IPS-18a (cell line): Measurements from ENCODE around the gene MRPL58.
"Not testable (repeated sequence)": the region's sequence is repeated elsewhere in the genome, so short reads cannot be mapped to it uniquely, and the experiment has no call there.

Experiments used
- H3K27ac ChIP-seq: one replicate; pipeline ENCODE4 v1.5.1; 2013; ENCODE audit warnings: low read length
- H3K27me3 ChIP-seq: one replicate; pipeline ENCODE4 v1.6.1; 2013; ENCODE audit warnings: mild to moderate bottlenecking, low read length; ENCODE audit not compliant: control insufficient read depth, insufficient read depth
- H3K36me3 ChIP-seq: one replicate; pipeline ENCODE4 v1.6.1; 2013; ENCODE audit warnings: low read depth, low read length; ENCODE audit not compliant: control insufficient read depth
- H3K4me1 ChIP-seq: one replicate; pipeline ENCODE4 v1.6.1; 2013; ENCODE audit warnings: low read depth, low read length; ENCODE audit not compliant: control insufficient read depth
- H3K4me3 ChIP-seq: one replicate; pipeline ENCODE4 v1.5.1; 2013; ENCODE audit warnings: low read length
- H3K9ac ChIP-seq: one replicate; pipeline ENCODE4 v1.6.1; 2013; ENCODE audit warnings: mild to moderate bottlenecking, low read length, moderate library complexity
- H3K9me3 ChIP-seq: one replicate; pipeline ENCODE4 v1.6.1; 2013; ENCODE audit warnings: low read depth, low read length; ENCODE audit not compliant: control insufficient read depth

Gene MRPL58

GRCh38 chr17:75012346-75013091, at the start of gene MRPL58:
Gene MRPL58 (plus strand): TSS chr17:75012670. CDS start chr17:75012687, 17 bp downstream.
- Histone ChIP-seq H3K4me1 (peaks cover 15% of the 10 kb centered on the region), H3K27ac (peak within 1 kb of the TSS; percentile 70), H3K9me3 (no peaks in the 10 kb centered on the region), H3K9ac (peak within 1 kb of the TSS; percentile 85), H3K36me3 (peaks cover 5% of the 10 kb centered on the region), H3K4me3 (peak within 1 kb of the TSS; percentile 73), H3K27me3 (no peaks in the 10 kb centered on the region)

- Histone ChIP-seq H3K9me3 (no peaks in the 10 kb centered on the region), H3K27ac (no peak overlapping the region), H3K27me3 (peaks cover 6% of the 10 kb centered on the region), H3K36me3 (no peaks in the 10 kb centered on the region), H3K4me1 (peaks cover 6% of the 10 kb centered on the region), H3K4me3 (no peak overlapping the region), H3K9ac (no peak overlapping the region)
Observed at GRCh38 chr17:74963656-74964055, 48.8 kb upstream of the MRPL58 start.

GRCh38 chr17:74964246-74964761, 48.2 kb upstream of the MRPL58 start:
- Histone ChIP-seq H3K36me3 (no peaks in the 10 kb centered on the region), H3K9me3 (no peaks in the 10 kb centered on the region), H3K4me1 (peaks cover 6% of the 10 kb centered on the region), H3K27me3 (peaks cover 2% of the 10 kb centered on the region), H3K4me3 (no peak overlapping the region), H3K9ac (no peak overlapping the region), H3K27ac (no peak overlapping the region)

- Histone ChIP-seq H3K27ac (no peak overlapping the region), H3K27me3 (no peaks in the 10 kb centered on the region), H3K9ac (no peak overlapping the region), H3K9me3 (no peaks in the 10 kb centered on the region), H3K36me3 (no peaks in the 10 kb centered on the region), H3K4me3 (no peak overlapping the region), H3K4me1 (peaks cover 6% of the 10 kb centered on the region)
Observed at GRCh38 chr17:74964988-74965622, 47.4 kb upstream of the MRPL58 start.

GRCh38 chr17:74968361-74968780, 44.1 kb upstream of the MRPL58 start:
- H3K36me3 ChIP-seq: no peaks in the 10 kb centered on the region
- no peak overlapping the region for H3K4me3 ChIP-seq
- no peak overlapping the region for H3K9ac ChIP-seq
- peaks cover 6% of the 10 kb centered on the region for H3K4me1 ChIP-seq
- H3K9me3 ChIP-seq: no peaks in the 10 kb centered on the region
- peaks cover 31% of the 10 kb centered on the region for H3K27me3 ChIP-seq
- H3K27ac ChIP-seq: no peak overlapping the region

GRCh38 chr17:74969501-74969900, 43.0 kb upstream of the MRPL58 start:
- not testable (repeated sequence) for H3K4me3 ChIP-seq, H3K9me3 ChIP-seq, H3K9ac ChIP-seq, H3K27ac ChIP-seq, H3K4me1 ChIP-seq, H3K36me3 ChIP-seq
- peaks cover 43% of the 10 kb centered on the region for H3K27me3 ChIP-seq

- Histone ChIP-seq H3K9me3 (no peaks in the 10 kb centered on the region), H3K4me3 (no peak overlapping the region), H3K27ac (no peak overlapping the region), H3K9ac (no peak overlapping the region), H3K27me3 (peaks cover 52% of the 10 kb centered on the region), H3K36me3 (no peaks in the 10 kb centered on the region), H3K4me1 (peaks cover 6% of the 10 kb centered on the region)
Observed at GRCh38 chr17:74970395-74970794, 42.1 kb upstream of the MRPL58 start.

- H3K27ac ChIP-seq: no peak overlapping the region
- H3K27me3 ChIP-seq: peaks cover 59% of the 10 kb centered on the region
- no peak overlapping the region for H3K9ac ChIP-seq
- peaks cover 6% of the 10 kb centered on the region for H3K4me1 ChIP-seq
- peak overlapping the region; percentile 61 for H3K4me3 ChIP-seq
- no peaks in the 10 kb centered on the region for H3K36me3 ChIP-seq
- H3K9me3 ChIP-seq: no peaks in the 10 kb centered on the region
Observed at GRCh38 chr17:74971069-74971841, 41.2 kb upstream of the MRPL58 start.

- Histone ChIP-seq H3K27ac (no peak overlapping the region), H3K27me3 (peaks cover 59% of the 10 kb centered on the region), H3K9me3 (no peaks in the 10 kb centered on the region), H3K9ac (no peak overlapping the region), H3K4me3 (peak overlapping the region; percentile 61), H3K4me1 (peaks cover 6% of the 10 kb centered on the region), H3K36me3 (no peaks in the 10 kb centered on the region)
Observed at GRCh38 chr17:74971842-74972106, 40.7 kb upstream of the MRPL58 start.

- Histone ChIP-seq H3K4me3 (peak within 1 kb of the TSS; percentile 61), H3K27ac (no peak within 1 kb of the TSS), H3K9me3 (no peaks in the 10 kb centered on the region), H3K27me3 (peaks cover 59% of the 10 kb centered on the region), H3K9ac (no peak within 1 kb of the TSS), H3K4me1 (peaks cover 6% of the 10 kb centered on the region), H3K36me3 (no peaks in the 10 kb centered on the region)
Observed at GRCh38 chr17:74972107-74972972, 40.1 kb upstream of the MRPL58 start, which contains the start of gene HID1. Gene HID1 (minus strand): TSS chr17:74972759. CDS start chr17:74972656, 103 bp downstream.

- no peaks in the 10 kb centered on the region for H3K36me3 ChIP-seq
- peak overlapping the region; percentile 51 for H3K4me3 ChIP-seq
- no peak overlapping the region for H3K27ac ChIP-seq
- H3K4me1 ChIP-seq: peaks cover 6% of the 10 kb centered on the region
- no peaks in the 10 kb centered on the region for H3K9me3 ChIP-seq
- peaks cover 59% of the 10 kb centered on the region for H3K27me3 ChIP-seq
- no peak overlapping the region for H3K9ac ChIP-seq
Observed at GRCh38 chr17:74972973-74973328, 39.5 kb upstream of the MRPL58 start.
